Islet precursor cell (in vitro differentiated cells): ENCODE results near the gene TPBG.
"Not testable (repeated sequence)": the region's sequence is repeated elsewhere in the genome, so short reads cannot be mapped to it uniquely, and the experiment has no call there.

Source experiments
- DNase-seq: peaks from one replicate; pipeline ENCODE4 v3.0.0-alpha.2; 2018

Gene TPBG

DNA sequence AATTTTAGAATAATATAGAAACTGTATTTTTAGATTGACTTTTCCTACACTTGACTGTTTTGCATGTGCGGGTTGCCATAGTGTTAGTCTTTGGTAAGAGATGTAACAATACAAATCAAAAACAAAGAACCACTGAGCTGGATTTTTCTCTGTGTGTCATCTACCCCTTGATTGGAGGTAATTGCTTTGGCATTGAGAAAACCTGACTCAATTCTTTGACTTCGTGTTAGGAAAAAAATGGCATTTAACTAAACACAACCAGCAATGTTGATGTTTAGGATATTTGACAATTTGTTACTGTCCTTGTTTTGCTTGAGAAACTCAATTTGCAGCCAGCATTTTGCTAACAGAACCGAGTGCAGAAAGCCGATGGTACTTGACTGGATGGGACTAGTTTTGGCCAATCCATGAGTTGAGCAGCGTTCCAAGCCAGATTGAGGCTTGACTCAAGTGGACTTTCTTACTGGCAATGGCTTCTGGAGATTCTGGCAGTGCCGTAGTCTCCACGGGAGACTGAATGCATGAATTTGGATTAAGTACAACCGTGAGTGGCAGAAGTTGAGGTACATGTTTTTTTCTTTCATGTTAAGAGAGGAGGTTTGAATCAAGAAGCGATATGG is 17.1 kb downstream of the TPBG start:
- DNase-seq, result no peak

DNA sequence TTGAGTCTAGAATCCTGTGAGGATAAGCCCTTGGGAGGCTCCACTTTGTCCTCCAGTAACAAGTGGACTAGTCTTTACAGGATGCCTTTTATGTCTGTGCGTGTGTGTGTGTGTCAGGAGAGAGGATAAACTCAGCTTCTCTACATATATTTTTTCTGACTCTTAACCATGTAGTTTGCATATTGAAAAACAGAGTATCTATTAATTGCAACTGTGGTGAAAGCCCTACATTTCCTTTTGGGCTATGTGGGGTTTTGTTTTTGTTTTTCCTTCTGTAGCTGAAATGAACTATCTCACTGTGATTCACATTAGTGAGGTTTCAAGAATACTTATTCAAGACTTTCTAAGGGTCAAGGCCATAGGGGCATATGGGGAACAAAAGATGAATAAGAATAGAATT is 17.7 kb downstream of the TPBG start:
- no peak for DNase-seq

DNA sequence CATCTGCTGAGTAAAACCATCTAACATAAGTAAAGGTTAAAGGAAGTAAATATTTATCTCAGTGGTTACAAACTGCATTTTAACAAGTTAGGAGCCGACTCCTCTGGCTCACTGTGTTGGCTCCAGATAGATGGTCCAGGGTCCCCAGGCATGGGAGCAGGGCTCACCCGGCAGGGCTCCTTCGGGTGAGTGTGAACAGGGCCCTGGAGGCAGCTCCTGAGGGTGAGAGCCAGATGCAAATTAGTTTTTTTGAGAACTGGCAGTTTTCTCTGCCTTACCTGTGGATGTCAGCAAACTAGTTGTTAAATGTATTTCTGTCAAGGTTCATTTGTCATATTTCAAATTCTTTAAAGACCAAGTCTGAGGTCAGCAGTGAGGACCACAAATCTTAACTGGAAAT is 21.5 kb downstream of the TPBG start:
- DNase-seq, result no peak

DNA sequence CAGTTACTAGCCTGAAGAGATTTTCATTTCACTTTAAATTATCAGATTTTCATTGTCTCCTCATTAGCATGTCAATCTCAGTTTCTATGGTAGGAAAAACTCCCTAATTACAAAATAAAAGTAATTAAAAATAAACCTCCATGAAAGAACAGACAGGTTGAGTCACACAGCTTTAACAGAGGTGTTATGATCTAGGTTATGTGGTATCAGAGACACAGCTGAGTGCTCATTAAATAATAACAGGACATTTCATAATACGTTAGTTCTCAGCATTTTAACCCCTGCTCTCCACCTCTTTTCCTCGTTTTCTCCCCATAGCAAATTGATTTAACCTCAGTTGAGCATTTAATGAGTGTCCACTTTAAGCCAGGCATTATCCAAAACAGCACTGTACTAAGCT is 21.9 kb downstream of the TPBG start:
- DNase-seq, result no peak

DNA sequence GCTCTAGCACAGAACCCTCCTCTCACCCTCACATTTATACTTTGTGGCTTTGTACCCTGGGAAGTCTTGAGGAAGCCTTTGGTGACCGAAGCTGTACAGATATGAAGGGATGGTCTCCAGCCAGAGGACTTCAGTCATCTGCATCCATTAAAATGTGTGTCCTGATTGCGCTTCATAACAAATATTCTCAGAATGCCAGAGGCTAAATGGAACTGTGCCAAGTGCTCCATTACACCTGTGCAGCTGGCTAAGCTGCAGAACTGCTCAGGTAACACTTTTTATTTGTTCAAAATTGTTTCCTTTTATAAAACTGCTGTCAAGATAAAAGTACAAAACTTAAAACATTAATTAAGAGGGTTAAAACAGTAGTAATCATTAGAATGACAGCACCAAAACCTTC is 22.3 kb downstream of the TPBG start:
- DNase-seq, result no peak

DNA sequence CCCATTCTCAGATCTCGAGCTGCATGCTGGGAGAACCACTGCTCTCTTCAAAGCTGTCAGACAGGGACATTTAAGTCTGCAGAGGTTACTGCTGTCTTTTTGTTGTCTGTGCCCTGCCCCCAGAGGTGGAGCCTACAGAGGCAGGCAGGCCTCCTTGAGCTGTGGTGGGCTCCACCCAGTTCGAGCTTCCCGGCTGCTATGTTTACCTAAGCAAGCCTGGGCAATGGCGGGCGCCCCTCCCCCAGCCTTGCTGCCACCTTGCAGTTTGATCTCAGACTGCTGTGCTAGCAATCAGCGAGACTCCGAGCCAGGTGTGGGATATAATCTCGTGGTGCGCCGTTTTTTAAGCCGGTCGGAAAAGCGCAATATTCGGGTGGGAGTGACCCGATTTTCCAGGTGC is 31.2 kb downstream of the TPBG start:
- DNase-seq, result not testable (repeated sequence)

DNA sequence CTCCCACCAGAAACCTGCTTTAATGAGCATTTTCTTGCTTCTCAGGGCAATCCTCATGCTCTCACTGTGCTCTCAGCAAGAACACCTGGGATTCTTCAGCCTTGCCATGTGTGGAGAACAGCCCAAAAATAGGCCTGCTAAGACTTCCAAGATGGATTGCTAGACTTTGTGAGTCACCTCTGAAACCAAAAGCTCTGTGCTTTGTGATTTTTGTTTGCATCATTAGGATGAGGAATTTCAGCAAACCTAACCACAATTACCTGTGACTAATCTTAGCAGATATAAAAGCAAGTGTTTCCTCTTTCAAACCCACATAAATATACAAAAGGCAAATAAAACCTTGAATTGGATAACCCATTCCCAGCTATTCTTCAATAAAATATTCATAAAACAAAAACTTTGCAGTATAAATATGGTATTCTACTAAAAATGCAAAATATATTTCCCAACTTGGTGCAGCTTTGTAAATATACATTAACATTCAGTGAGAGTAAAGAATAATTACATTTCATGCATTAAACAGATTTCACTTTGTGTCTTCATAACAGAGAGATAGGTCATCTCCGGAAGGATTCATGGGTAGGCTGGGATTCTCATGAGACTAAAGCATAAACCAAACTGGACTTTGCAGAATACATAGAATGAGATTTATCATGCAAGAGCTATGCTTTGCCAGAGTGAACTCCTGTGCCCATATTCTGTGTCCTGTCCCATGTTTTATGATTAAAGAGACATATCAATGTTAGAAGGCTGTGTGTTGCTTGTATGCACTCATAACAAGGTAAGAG is 33.5 kb downstream of the TPBG start:
- DNase-seq, result peak; percentile 92

DNA sequence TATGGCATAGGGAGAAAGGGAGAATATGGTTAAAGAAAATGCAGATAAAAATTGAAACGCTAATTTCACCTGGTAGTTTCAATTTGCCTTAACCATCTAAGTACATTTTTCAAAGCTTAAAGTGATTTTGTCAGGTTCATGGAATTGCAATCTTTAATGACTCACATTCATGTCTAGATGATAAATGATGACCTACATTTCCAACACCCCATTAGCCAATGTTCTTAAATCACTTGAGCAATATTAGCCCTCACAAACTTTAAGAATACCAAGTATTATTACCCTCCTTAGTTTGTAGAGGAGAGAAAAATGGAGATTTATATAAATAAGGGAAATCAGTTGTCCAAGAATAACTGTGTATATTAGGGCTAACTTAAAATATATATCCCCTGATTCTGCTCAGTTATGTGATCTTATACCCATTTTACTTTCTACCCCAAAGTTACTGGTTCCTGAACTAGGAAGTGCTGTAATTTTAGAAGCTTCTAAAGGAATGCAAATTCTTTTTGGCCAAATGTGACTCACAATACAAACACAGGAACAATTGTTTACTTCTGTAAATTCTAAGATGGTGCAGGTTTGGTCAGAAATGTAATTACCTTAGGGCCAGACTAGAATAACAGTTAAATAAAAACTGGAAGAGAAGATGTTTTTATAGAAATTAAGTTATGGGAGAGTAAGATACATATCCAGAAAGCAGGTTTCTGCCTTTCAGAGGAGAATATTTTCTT is 34.5 kb downstream of the TPBG start:
- DNase-seq, result no peak

DNA sequence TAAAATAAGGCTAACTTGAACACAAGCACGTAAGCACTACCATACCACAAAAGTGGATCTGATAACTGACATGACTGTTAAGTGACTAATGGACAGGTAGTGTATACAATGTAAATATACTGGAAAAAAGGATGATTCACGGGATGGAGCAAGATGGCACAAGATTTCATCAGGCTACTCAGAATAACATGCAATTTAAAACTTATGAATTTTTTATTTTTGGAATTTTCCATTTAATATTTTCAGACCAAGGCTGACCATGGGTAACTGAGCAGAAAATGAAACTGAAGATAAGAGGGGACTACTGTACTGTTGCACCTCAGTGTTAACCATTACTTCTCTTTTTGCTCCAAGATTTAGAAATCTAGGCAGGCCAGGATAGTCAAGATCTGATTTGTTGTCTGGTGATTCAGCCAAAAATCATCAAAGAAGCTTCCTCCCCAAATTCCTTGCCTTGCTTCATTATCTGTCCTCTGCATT is 45.4 kb downstream of the TPBG start:
- DNase-seq, result no peak

DNA sequence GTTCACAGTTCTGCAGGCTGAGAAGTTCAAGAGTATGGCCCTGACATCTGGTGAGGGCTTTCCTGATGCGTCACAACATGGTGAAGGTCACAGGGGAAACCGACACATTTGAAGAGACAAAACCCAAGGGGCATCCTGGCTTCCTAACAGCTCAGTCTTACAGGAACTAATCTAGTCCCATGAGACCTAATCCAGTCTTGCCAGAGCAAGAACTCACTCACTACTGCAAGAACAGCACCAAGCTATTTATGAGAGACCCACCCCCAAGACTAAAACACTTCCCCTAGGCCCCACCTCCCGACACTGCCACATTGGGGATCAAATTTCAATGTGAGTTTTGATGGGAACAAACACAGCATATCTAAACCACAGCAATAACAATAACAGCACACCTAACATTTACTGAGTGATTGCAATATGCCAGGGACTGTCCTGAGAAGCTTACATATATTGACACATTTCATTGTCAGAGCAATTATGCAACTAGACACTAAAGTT is 46.6 kb downstream of the TPBG start:
- no peak for DNase-seq

DNA sequence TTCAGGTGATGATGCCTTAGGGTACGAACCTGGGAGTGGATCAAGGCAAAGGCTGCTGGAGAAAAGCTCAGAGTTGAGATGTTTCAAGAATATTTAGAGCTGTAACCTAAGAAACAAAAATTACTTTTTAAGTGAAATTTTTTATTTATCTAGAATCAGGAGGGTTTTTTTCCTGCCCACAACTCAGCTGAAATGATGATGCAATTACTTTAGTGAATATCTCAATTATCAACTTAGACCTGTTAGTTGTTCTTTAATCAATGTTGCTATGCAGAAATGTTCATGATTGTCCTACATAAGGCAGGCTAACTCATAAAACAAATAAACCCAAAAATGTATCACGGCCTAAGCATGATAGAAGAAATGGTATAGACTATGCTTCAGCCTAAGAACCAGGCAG is 50.3 kb downstream of the TPBG start:
- no peak for DNase-seq

DNA sequence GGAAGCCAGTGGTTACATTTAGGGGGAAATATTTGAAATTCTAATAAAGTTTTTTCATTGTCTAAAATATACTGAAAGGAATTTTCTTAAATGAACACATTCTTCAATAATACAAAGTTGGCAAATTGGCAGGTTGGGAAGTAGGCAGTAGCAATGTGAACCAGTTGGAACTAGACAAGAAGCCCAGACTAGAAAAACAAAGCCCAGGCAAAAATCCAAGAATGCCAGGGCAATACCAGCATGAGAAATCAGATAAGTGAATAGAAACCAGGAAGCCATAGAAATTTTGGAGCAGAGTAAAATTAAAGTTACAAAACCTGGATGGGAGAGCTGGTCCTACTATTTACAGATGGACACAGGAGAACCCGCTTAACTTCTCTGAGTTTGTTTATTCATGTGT is 52.2 kb downstream of the TPBG start:
- no peak for DNase-seq

DNA sequence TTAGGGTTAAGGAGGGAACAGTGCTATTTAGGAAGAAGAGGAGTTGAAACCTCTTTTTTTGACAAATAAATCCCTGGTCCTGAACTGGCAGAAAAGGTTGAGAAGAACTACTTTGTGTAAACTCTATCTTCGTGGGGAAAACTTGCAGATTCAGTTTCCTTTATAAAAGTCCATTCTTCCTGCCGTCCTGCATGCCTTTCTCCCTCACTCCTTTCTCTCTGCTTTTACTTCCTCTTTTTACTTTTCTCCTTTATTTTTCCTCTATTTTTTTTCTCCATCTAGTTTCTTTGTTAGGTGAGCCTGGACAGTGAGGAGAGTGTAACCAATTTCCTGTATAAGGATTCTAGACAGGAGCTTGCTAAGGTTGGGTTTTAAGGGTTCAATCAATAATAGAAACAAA is 52.7 kb downstream of the TPBG start:
- no peak for DNase-seq
